DND-41 (cell line): ENCODE results near the gene ALDH3B2.

Experiments used
- ATAC-seq: fragments of 200-7000 bp; cut with Tn5 transposase; 3 replicates; pipeline ENCODE4 v1.9.1; 2021; ENCODE audit warnings: low read depth; ENCODE audit not compliant: insufficient read depth
- DNase-seq: peaks from one replicate; pipeline ENCODE4 v3.0.0-alpha.2; 2020
- H2AFZ ChIP-seq: 2 replicates; pipeline ENCODE4 v1.6.0; 2012; ENCODE audit warnings: low read depth, low read length
- H3K27ac ChIP-seq: 2 replicates; pipeline ENCODE4 v1.5.1; 2012; ENCODE audit warnings: low read length, inconsistent platforms
- H3K27me3 ChIP-seq: fragments of 200-600 bp; sonication (generic); 2 replicates; pipeline ENCODE4 v1.6.0; 2012; ENCODE audit warnings: low read length, mild to moderate bottlenecking, inconsistent platforms; ENCODE audit not compliant: insufficient read depth, poor library complexity
- H3K36me3 ChIP-seq: 2 replicates; pipeline ENCODE4 v1.5.1; 2012; ENCODE audit warnings: low read length, inconsistent platforms; ENCODE audit not compliant: insufficient read depth
- H3K4me1 ChIP-seq: 2 replicates; pipeline ENCODE4 v1.5.1; 2012; ENCODE audit warnings: mild to moderate bottlenecking, low read length; ENCODE audit not compliant: insufficient read depth
- H3K4me2 ChIP-seq: 2 replicates; pipeline ENCODE4 v1.6.0; 2012; ENCODE audit warnings: mild to moderate bottlenecking, moderate library complexity, low read length, inconsistent platforms; ENCODE audit not compliant: insufficient read depth
- H3K4me3 ChIP-seq, 2 experiments: fragments of 200-600 bp in 1 of 2; shearing (Covaris generic) in 1 of 2; 2 replicates each; pipeline ENCODE4 v1.5.1; 2012 to 2016; ENCODE audit warnings: inconsistent platforms in 2 of 2, low read length in 2 of 2, mild to moderate bottlenecking in 2 of 2, low read depth in 1 of 2, moderate library complexity in 1 of 2
- H3K79me2 ChIP-seq: 2 replicates; pipeline ENCODE4 v1.6.0; 2012; ENCODE audit warnings: low read length, inconsistent platforms; ENCODE audit not compliant: insufficient read depth
- H3K9ac ChIP-seq: 2 replicates; pipeline ENCODE4 v1.6.0; 2012; ENCODE audit warnings: low read depth, mild to moderate bottlenecking, inconsistent platforms, low read length, moderate library complexity
- H3K9me3 ChIP-seq: 2 replicates; pipeline ENCODE4 v1.5.1; 2012; ENCODE audit warnings: low read length, moderate library complexity, mild to moderate bottlenecking, inconsistent platforms; ENCODE audit not compliant: insufficient read depth, severe bottlenecking
- H4K20me1 ChIP-seq: 2 replicates; pipeline ENCODE4 v1.6.0; 2012; ENCODE audit warnings: low read length; ENCODE audit not compliant: insufficient read depth
- CTCF ChIP-seq: IDR thresholded peaks from 2 replicates; pipeline ENCODE4 v1.5.1; 2012; ENCODE audit warnings: borderline replicate concordance, low read length, moderate library complexity, mild to moderate bottlenecking; ENCODE audit not compliant: poor library complexity, severe bottlenecking; ENCODE audit errors: extremely low read depth
- EZH2 ChIP-seq: IDR thresholded peaks from 3 replicates; pipeline ENCODE4 v1.6.1; 2012; ENCODE audit warnings: borderline replicate concordance, low read depth, mild to moderate bottlenecking, moderate library complexity, low read length, inconsistent platforms; ENCODE audit not compliant: severe bottlenecking

ALDH3B2 gene

GRCh38 chr11:67631853-67632174 is 42.6 kb downstream of the ALDH3B2 start:
- H3K79me2 ChIP-seq: peaks cover 25% of the 10 kb centered on the region
- peak overlapping the region; percentile 90; the same call in 1 of the 2 replicates for H3K9ac ChIP-seq
- ATAC-seq (no peak), DNase-seq (no peak)
- peak overlapping the region; percentile 97 for H3K27ac ChIP-seq
- no peaks in the 10 kb centered on the region for H4K20me1 ChIP-seq
- H3K27me3 ChIP-seq: no peaks in the 10 kb centered on the region
- H3K9me3 ChIP-seq: no peaks in the 10 kb centered on the region
- H2AFZ ChIP-seq: no peak overlapping the region
- TF ChIP-seq CTCF (no peak), EZH2 (no peak)
- peak overlapping the region; percentile 98; the same call in 1 of the 2 replicates for H3K4me2 ChIP-seq
- no peak overlapping the region for H3K4me3 ChIP-seq
- peaks cover 53% of the 10 kb centered on the region for H3K4me1 ChIP-seq
- H3K36me3 ChIP-seq: peaks cover 20% of the 10 kb centered on the region

GRCh38 chr11:67631411-67631810 is 43.0 kb downstream of the ALDH3B2 start:
- peaks cover 53% of the 10 kb centered on the region for H3K4me1 ChIP-seq
- H3K36me3 ChIP-seq: peaks cover 21% of the 10 kb centered on the region
- H3K4me3 ChIP-seq: peak overlapping the region in 1 of 2 experiments; percentile 84; a peak in 2 of 4 replicates
- no peak overlapping the region for H2AFZ ChIP-seq
- peak overlapping the region; percentile 98 for H3K4me2 ChIP-seq
- no peaks in the 10 kb centered on the region for H3K9me3 ChIP-seq
- no peak for ATAC-seq
- peak overlapping the region; percentile 97 for H3K27ac ChIP-seq
- H3K79me2 ChIP-seq: peaks cover 25% of the 10 kb centered on the region
- H3K9ac ChIP-seq: peak overlapping the region; percentile 90
- TF ChIP-seq EZH2 (no peak), CTCF (no peak)
- H3K27me3 ChIP-seq: no peaks in the 10 kb centered on the region
- DNase-seq: no peak
- no peaks in the 10 kb centered on the region for H4K20me1 ChIP-seq

GRCh38 chr11:67630943-67631331 is 43.5 kb downstream of the ALDH3B2 start:
- Histone ChIP-seq H4K20me1 (no peaks in the 10 kb centered on the region), H3K79me2 (peaks cover 25% of the 10 kb centered on the region), H3K9me3 (no peaks in the 10 kb centered on the region), H3K27ac (peak overlapping the region; percentile 97), H2AFZ (peak overlapping the region; percentile 92), H3K4me1 (peaks cover 57% of the 10 kb centered on the region), H3K27me3 (no peaks in the 10 kb centered on the region), H3K9ac (peak overlapping the region; percentile 90), H3K36me3 (peaks cover 25% of the 10 kb centered on the region), H3K4me3 (peak overlapping the region; percentile 45 to 84), H3K4me2 (peak overlapping the region; percentile 98)
- ATAC-seq (no peak), DNase-seq (no peak)
- TF ChIP-seq EZH2: no peak
- no peak for TF ChIP-seq CTCF
